Bronchial epithelial cell (primary cell): ENCODE measurements around the gene SLC16A9. TPM values are rescaled to one million over a fixed set of nuclear protein-coding genes. Genes with fewer than 3 reads are reported as not detected.

Experiments
- DNase-seq: peaks from one replicate; pipeline ENCODE4 v3.0.0-alpha.2; 2010; ENCODE audit warnings: low read depth
- FAIRE-seq: peaks from 2 replicates; lab custom pipeline; 2011; peaks lifted over from hg19 to GRCh38; lab: Jason Lieb, UNC
- H3K27me3 ChIP-seq: 2 replicates; pipeline ENCODE4 v1.5.1; 2011; ENCODE audit warnings: low read length; ENCODE audit not compliant: control insufficient read depth, insufficient read depth
- H3K36me3 ChIP-seq: 2 replicates; pipeline ENCODE4 v1.5.1; 2011; ENCODE audit warnings: low read length; ENCODE audit not compliant: control insufficient read depth, insufficient read depth
- H3K4me3 ChIP-seq: 2 replicates; pipeline ENCODE4 v1.5.1; 2011; ENCODE audit warnings: mild to moderate bottlenecking, low read depth, low read length, control low read depth
- CTCF ChIP-seq: IDR thresholded peaks from 2 replicates; pipeline ENCODE4 v1.5.1; 2011; ENCODE audit warnings: mild to moderate bottlenecking, moderate library complexity, low read length, control low read depth, inconsistent platforms; ENCODE audit not compliant: insufficient read depth, severe bottlenecking
- total RNA-seq: library from RNA; depleted of rRNA; stranded (reverse); fragments of >200 nt; gene quantifications from 2 replicates; pipeline ENCODE4 v1.2.1, GENCODE V29; 2014

SLC16A9 gene
- total RNA-seq, 1 donor from 2014 or later: 2.9 TPM

DNA sequence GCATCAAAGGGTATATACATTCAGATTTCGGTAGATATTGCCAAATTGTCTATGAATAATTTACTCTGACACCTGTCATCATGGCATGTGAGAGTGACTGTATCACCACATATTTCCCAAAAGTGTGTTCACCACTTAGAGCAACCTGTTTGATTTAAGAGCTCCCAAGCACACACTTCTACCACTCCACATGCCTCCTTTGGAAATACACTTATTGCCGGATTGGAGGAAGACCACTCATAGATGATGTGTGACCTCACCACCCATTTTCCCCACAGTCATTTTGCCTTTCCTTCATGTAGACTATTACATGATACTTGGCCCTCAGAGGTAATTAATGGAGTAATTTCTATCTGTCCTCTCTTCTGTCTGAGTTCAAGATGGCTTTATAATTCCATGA, 75.5 kb downstream of the SLC16A9 start:
- no peaks in the 10 kb centered on the region for H3K27me3 ChIP-seq
- no peaks in the 10 kb centered on the region for H3K36me3 ChIP-seq
- DNase-seq: no peak
- no peak for FAIRE-seq
- no peak overlapping the region for H3K4me3 ChIP-seq
- no peak for TF ChIP-seq CTCF

- no peak for DNase-seq
- TF ChIP-seq CTCF: no peak
- Histone ChIP-seq H3K36me3 (no peaks in the 10 kb centered on the region), H3K27me3 (no peaks in the 10 kb centered on the region), H3K4me3 (no peak overlapping the region)
- peak; percentile 60 for FAIRE-seq
Measured at GRCh38 chr10:59633063-59633462, 76.6 kb downstream of the SLC16A9 start.

GRCh38 chr10:59631882-59632807, 77.5 kb downstream of the SLC16A9 start:
- no peak for TF ChIP-seq CTCF
- DNase-seq (no peak), FAIRE-seq (no peak)
- Histone ChIP-seq H3K4me3 (no peak overlapping the region), H3K36me3 (no peaks in the 10 kb centered on the region), H3K27me3 (no peaks in the 10 kb centered on the region)

GRCh38 chr10:59631237-59631636, 78.4 kb downstream of the SLC16A9 start:
- no peak for DNase-seq
- Histone ChIP-seq H3K27me3 (no peaks in the 10 kb centered on the region), H3K4me3 (no peak overlapping the region), H3K36me3 (no peaks in the 10 kb centered on the region)
- TF ChIP-seq CTCF: no peak
- FAIRE-seq: no peak

GRCh38 chr10:59628965-59629364, 80.7 kb downstream of the SLC16A9 start:
- H3K36me3 ChIP-seq: no peaks in the 10 kb centered on the region
- H3K27me3 ChIP-seq: no peaks in the 10 kb centered on the region
- TF ChIP-seq CTCF: no peak
- DNase-seq: no peak
- H3K4me3 ChIP-seq: no peak overlapping the region
- no peak for FAIRE-seq
